ENCODE results near the gene FBXO47. TPM values are rescaled to one million over a fixed set of nuclear protein-coding genes. Genes with fewer than 3 reads are reported as not detected.

FBXO47 gene
- total RNA-seq, result not detected
- long read RNA-seq, result 0 reads

- ATAC-seq (peak; percentile 99), DNase-seq (peak; percentile 95)
- intact Hi-C loops (cut with micrococcal nuclease), result no loop called here
These were observed at the start of gene FBXO47 for GRCh38 chr17:38967290-38967738. Gene FBXO47, minus strand, starts transcription at chr17:38967403. Its CDS starts 4,378 bp downstream, at chr17:38963025.

GRCh38 chr17:39016193-39017153, 49.3 kb upstream of the FBXO47 start:
- no peak for DNase-seq
- peak; percentile 30 for ATAC-seq
- intact Hi-C loops (cut with micrococcal nuclease), result no loop called here

- ATAC-seq, result no peak
- no peak for DNase-seq
- intact Hi-C loops (cut with micrococcal nuclease), result no loop called here
These were observed 48.3 kb upstream of the FBXO47 start for GRCh38 chr17:39015546-39015935.

GRCh38 chr17:39014795-39015545, 47.8 kb upstream of the FBXO47 start:
- ATAC-seq, result peak; percentile 42
- intact Hi-C loops (cut with micrococcal nuclease), result no loop called here
- no peak for DNase-seq

- ATAC-seq (peak; percentile 69), DNase-seq (no peak)
- intact Hi-C loops (cut with micrococcal nuclease), result no loop called here
These were observed 47.0 kb upstream of the FBXO47 start for GRCh38 chr17:39014044-39014794.

- DNase-seq, result no peak
- no peak for ATAC-seq
- intact Hi-C loops (cut with micrococcal nuclease), result no loop called here
These were observed 45.5 kb upstream of the FBXO47 start for GRCh38 chr17:39012725-39013124.

GRCh38 chr17:39011907-39012468, 44.8 kb upstream of the FBXO47 start:
- ATAC-seq (no peak), DNase-seq (no peak)
- intact Hi-C loops (cut with micrococcal nuclease), result no loop called here

GRCh38 chr17:39009581-39010001, 42.4 kb upstream of the FBXO47 start:
- DNase-seq, result no peak
- intact Hi-C loops (cut with micrococcal nuclease), result no loop called here

GRCh38 chr17:39008633-39009032, 41.4 kb upstream of the FBXO47 start:
- DNase-seq, result no peak
- intact Hi-C loops (cut with micrococcal nuclease), result no loop called here
- ATAC-seq, result no peak

More at GRCh38 chr17:39009581-39010001, 42.4 kb upstream of the FBXO47 start:
- ATAC-seq, result no peak

- ATAC-seq, result peak; percentile 93
- DNase-seq, result peak; percentile 83
These were observed 36.0 kb upstream of the FBXO47 start for GRCh38 chr17:39002991-39003715.

GRCh38 chr17:39001703-39002637, 34.8 kb upstream of the FBXO47 start:
- peak; percentile 94 for ATAC-seq
- DNase-seq, result peak; percentile 83
- intact Hi-C loops (cut with micrococcal nuclease), result no loop called here

More at GRCh38 chr17:39002991-39003715, 36.0 kb upstream of the FBXO47 start:
- intact Hi-C loops (cut with micrococcal nuclease), result no loop called here

- ATAC-seq, result no peak
- no peak for DNase-seq
- intact Hi-C loops (cut with micrococcal nuclease), result no loop called here
These were observed 32.9 kb upstream of the FBXO47 start for GRCh38 chr17:39000021-39000601.

- ATAC-seq (no peak), DNase-seq (no peak)
- intact Hi-C loops (cut with micrococcal nuclease), result no loop called here
These were observed 29.6 kb upstream of the FBXO47 start for GRCh38 chr17:38996660-38997337.

GRCh38 chr17:38994026-38994425, 26.8 kb upstream of the FBXO47 start:
- ATAC-seq, result no peak
- no peak for DNase-seq
- intact Hi-C loops (cut with micrococcal nuclease), result no loop called here

GRCh38 chr17:38984666-38985065, 17.5 kb upstream of the FBXO47 start:
- intact Hi-C loops (cut with micrococcal nuclease), result loop anchor here (5.0 kb wide), 1 partner anchor 168 kb away; the partner anchor contains the start of gene PLXDC1
- DNase-seq (no peak), ATAC-seq (no peak)
